Activated CD8-positive, alpha-beta memory T cell treated with anti-CD3 and anti-CD28 coated beads, Interleukin-2, amount 50 U/mL, for 24 hours (primary cell): ENCODE results near the gene TNNC1.

ENCODE experiments used
- DNase-seq: peaks from one replicate; pipeline ENCODE4 v3.0.0-alpha.2; 2020; ENCODE audit errors: extremely low read depth

TNNC1 gene

DNA sequence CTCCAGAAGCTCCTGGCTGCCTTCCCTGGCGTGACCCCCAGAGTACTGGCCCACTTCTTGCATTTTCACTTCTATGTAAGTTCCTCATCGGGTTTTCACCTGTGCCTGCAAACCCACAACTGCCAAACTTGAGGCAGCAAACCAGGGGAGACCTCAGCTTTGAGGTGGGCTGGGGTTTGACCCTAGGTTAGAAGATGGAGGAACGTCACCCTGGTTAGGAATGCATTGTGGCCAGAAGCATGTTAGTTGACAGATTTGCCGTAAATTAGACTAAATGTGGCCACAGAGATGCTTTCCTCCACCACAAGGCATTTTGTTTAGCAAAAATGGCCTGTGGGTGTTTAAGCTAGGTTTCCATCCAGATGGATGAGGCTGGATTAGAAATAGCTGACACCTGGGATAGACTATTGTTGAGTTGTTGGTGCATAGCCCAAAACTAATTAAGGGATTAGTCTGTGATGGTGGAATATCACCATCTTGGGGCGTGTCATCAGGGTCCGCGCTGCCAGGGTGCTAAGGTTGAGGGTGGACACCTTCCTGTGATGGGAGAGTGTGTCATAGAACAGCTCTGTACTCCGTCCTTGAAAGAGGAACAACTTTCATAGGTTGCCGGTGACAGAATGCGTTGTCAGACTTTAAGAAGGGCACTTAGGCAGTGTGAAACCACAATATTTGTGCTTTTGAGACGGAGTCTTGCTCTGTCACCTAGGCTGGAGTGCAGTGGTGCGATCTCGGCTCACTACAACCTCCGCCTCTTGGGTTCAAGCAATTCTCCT lies 5.1 kb upstream of the TNNC1 start:
- DNase-seq = no peak

DNA sequence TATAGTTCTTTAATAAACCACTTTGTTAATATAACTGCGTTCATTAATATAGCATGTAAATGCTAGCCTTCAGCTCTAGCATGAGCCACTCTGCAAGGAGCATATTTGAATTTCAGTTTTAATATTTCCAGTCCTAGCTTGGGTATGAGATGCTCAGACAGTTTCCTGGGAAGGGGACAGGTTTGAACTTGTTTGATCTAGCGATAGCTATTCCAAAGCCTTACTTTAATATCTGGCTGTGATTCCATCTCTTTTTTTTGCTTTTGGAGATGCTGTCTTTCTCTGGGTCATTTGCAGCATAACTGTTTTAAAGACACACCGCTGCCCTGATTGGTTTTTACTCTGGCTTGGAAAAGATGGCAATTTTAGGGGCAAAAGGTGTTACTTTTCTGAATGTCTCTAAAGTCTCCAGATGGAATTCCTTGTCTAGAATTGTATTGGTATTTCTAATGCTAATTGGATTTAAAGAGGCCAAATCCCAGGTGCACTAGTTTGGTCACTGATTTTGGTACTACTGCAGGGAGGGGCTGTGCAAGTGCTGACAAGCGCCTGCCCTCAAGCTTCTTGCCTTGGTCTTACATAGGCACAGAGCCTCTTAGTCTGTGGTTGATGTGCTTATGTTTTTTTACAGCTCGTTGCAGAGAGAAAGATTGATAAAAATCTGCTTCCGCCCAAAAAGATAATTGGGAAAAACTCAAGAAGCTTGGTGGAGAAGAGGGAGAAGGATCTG lies 4.4 kb upstream of the TNNC1 start:
- no peak for DNase-seq

DNA sequence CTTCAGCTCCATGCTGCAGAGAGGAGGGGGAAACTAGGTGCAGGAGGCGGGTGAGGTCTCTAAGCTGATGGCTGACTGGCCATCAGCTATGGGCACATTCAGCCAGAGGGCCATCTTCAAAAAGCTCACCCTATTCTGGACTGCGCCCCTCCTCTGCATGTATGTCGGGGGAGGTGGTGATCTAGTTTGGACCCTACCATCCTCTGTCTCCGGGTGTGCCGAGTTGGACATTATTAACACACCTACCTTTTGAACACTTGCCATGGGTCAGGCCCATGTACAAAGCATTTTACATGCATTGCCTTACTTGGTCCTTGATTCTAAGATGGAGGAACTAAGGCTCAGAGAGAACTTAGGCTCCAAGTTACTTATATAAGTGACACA lies 3.0 kb upstream of the TNNC1 start:
- no peak for DNase-seq

DNA sequence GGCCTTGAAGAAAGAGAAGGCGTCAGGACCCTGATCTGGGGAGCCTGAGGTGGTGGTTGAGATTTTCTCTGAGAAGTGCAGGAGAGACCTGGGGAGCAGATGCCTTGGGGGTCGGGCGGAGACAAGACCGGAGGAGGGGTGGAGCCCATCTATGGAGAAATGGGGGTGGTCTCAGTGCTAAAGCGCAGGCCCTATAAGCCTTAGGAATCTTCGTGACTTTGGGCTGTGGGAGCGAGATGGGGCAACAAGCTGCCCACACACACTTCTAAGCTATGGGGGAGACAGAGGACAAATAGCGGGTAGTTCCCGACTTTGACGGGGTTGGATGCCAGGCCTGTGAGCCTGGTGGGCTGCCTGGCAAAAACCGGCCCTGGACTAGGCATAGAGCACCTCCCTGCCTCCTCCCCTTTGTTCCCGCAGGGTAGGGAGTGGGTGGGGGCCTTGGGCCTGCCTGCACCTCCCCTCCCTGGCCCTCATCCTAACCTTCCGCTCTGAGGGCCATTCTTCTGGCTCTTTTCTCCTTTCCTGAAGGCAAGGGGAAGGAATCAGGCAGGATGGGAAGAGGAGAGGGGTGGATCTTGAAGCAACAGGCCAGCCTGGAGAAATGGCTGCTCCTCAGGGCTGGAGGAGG lies 2.4 kb upstream of the TNNC1 start:
- DNase-seq = no peak

DNA sequence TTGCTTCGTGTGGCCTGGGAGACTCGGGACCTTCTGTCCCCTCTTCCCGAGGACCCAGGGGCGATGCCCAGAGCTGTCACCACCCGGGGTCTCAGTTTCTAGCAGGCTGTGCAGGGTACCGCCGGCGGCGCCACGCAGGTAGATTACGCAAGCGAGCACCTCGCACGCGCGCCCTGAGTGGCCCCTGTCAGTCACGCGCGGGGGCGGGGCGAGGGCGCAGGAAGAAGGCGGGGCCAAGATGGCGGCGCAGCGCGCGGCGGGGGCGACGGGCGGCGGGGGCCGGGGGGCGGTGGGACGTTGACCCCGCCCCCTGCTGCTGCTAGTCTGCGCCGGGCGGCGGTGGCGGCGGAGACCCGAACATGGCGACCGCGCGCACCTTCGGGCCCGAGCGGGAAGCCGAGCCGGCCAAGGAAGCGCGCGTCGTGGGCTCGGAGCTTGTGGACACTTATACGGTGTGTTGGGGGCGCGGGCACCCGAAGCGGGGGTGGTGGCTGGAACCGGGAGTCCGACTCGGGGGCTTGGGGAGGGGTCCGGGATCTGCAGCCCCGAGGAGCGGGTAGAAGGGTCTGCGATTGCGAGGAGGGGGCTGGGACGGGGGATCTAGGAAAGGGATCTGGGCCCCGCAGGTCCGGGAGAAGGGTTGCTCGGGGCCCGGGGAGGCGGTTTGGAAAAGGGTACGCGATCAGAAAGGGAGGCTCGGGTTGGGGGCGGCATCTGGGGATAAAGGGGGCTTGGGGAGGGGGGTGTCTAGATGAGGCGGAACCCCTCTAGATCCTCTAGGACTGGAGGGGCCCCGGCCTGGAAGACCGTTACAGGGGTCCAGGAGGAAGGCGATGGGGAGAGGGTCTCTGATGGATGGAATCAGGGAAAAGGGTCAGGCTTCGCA lies 1.7 kb upstream of the TNNC1 start, which contains the start of gene NISCH:
Gene NISCH (plus strand): TSS at position 322 of the 886 bp plus-strand sequence. CDS start 38 bp downstream, at position 360.
- peak; percentile 87 for DNase-seq

DNA sequence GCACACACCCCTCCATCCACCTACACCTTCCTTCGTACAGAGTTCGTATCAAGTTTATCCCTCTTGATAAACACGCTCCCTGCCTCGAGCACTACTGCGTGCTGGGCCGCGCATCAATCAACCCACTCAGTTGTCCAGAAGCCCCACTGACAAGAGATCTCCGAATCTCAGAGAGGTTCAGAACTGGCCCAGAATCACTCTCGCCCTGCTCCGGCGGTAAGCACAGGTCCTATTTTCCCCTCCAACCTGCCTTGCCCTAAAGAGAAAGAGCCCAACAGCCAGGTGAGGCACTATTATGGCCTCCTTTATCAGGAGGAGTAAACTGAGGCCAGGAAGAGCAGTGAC lies 1.1 kb upstream of the TNNC1 start:
- DNase-seq = no peak

GRCh38 chr3:52454250-52454937 lies 553 bp upstream of the TNNC1 start:
- DNase-seq = no peak

DNA sequence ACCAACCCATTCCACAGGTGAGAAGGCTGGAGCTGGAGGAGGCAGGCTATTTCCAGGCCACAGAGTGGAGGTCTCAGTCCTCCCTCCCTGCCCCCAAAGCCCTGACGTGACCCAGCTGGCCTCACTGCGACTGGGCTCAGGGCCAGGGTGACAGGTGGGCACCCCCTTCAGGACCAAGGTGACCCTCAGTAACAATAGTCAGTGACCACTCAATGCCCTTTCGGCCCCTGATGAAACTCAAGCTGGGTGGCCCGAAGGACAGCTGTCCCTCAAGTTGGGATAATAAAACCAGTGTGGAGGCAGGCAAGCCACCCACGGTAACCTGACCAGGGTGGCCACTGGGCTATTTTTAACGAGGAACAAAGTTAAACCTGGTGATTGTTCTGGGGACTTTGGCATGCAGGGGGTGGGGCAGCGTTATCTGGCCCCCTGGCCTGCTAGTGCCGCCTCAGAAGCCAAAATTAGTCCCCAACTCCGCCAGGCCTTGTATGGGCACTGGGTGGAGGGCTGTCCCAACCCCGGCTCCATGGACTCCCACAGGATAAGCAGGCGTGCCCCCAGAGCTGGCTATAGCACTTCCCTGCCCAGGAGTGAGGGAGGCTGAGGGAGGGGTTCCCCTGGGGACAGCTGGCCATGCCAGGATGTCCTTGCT lies 1.1 kb downstream of the TNNC1 start:
- DNase-seq = no peak

DNA sequence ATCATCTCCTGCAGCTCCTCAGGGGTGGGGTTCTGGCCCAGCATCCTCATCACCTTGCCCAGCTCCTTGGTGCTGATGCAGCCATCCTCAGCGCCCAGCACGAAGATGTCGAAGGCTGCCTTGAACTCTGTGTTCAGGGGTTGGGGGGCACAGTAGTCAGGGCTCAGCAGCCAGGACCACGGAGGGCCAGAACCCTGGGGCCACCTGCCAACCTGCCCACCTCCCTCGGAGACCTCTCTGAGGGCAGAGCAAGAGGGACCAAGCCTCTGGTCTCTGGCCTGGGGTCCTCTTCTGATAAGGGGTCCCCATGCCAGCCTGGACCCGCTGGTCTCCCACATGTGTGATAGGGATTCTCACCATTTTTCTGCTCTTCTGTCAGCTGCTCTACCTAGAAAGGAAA lies 1.7 kb downstream of the TNNC1 start:
- no peak for DNase-seq

- DNase-seq = no peak
These were observed 2.4 kb downstream of the TNNC1 start for GRCh38 chr3:52451237-52452083.

DNA sequence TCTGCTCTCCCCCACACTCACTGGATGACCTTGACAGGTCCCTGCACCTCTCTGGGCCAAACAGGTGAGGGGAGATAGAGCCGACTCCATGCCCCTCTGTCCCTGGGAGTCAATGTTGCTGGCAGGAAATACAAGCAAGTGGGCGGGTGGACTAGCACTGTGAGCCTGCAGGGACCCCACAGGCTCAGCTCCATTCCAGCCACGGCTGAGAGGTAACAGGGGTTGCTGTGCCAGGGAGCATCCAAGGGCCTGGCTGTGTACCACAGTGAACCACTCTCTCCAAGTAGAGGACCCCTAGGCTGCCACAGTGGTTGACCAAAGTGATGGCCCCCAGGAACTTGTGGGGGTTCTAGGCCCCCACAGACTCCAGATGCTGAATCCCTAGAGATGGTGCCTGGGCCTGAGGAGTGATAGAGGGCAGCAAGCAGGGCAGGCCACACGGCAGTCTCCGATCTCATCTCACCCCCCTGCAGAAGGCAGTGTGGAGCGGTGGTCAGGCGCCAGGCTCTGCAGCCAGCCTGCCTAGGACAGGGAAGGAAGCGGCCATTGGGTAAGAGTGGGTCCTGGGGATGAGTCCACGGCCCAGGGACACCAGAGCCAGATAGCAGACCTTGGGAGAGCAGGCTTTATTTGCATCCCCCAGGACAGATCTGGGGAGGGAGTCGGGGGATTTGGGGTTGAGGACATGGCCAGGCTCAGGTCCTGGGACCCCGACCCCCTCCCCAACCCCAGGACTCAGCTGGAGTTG lies 3.2 kb downstream of the TNNC1 start:
- DNase-seq = no peak

DNA sequence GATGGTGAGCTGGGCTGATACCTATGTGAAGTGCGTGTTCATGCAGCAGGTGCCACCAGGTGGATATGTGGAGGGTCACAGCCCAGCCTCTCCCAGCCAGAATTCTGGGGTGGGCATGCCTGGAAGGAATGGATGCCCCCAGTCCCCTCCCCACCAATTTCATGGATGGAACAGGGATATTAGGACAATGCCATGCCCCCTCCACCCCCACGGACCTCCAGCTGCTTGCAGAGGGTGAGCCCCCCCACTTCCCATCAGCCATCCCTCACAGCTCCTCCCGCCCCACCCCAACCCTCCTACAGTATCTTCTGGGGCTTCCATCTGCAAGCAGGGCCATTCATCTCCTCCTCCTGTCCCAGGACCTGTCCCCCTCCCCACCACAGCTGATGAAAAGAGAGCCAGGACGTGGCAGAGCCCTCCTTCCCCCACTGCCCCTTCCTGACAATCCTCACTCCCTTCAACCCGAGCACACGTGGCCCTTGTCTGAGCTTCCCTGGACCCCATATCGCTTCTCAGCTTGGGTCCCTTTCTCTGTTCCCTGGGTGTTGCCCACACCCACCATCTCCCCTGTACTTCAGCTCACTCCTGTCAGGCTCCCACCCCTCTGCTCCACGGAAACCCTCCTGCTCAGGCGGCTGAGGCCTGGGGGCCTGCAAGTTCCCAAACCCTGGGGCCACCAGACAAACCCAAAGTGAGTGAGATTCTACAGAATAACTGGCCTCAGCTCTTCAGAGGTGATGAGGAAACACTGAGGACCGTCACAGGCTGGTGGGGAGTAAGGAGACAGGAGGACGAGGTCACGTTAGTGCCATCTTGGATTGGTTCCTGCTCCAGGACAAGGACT lies 6.1 kb downstream of the TNNC1 start:
- DNase-seq = no peak

DNA sequence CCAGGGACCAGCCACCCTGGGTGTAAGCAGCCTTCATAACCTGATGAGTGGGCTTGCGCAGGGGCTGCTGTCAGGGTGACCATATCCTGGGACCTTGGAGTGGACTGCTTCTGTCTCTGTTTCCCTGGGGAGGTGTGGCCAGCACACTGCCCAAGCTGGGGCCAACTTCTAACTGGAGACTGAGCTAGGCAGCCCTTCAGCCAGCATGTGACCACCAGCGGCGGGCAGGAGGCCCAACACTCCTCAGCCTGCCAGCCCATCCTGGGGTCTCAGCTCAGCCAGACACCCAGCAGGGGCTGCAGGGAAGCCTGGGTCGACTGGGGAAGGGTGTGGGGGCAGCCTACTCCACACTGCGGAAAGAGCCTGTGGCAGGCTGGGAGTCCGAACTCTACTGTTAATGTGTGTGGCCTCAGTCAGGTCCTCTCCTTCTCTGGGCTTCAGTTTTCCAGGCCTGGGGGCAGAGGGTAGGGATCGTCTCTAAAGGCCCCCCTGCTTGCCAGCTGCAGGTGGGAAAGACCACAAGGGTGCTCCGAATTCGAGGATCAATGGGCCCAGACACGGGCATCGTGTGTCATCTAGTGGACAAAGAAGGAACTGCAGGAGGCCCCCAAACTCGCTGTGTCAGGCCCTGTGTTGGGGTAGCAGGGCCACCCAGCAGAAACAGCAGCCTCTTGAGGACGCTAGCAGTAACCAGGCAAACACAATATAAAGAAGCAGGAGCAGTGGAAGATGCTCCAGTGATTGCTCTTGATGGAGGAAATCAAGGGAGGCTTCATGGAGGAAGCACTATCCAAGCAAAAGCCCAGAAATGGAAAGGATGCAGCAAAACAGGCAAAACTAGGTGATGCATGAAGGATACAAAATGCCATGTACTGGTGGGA lies 7.0 kb downstream of the TNNC1 start:
- peak; percentile 42 for DNase-seq

GRCh38 chr3:52446042-52446441 lies 7.8 kb downstream of the TNNC1 start:
- no peak for DNase-seq

DNA sequence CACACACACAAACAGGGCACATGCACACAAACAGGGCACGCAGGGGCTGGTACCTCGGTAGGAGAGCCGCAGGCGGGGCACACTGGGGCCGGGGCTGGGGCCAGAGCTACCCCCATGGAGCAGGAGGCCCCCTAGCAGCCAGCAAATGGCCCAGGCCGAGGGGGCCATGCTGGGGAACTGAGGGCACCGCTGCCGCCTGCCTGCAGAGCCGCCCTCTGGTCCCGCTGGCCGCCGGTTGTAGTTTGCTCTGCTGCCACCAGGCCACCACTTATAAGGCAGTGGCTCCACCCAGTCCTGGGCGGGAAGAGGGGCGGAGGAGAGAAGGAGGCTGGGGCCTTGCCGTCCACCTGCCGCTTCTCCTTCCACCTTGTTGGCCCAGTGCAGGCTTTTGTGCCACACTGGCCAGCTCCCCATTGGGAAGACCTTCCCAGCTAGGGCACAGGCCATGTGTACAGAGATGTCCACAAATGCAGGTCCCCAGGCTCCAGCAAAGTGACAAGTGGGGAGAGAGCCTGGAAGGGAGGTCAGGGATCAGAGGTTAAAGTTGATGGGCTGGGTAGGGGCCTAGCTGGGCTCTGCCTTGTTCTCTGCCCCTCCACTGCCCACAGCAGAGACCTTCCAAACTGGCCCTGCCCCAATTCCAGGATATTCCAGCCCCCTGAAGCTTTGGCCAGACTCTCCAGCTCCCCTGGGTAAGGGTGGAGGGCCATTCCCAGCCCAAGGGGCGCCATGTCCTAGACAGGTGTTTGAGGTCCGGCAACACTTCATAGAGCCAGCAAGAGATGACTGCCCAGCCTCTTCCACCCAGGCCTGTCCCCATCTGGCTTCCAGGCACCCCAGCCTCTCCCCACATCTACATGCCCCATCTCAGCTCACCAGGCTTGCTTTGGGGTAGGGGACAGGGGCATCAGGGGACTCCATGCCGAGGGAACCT lies 8.7 kb downstream of the TNNC1 start, which contains the start of gene SEMA3G:
Gene SEMA3G (minus strand): TSS at position 244 of the 934 bp plus-strand sequence. CDS start 76 bp downstream, at position 168.
- peak; percentile 36 for DNase-seq
